HepG2 (cell line): ENCODE results near the gene FCN3. TPM values are rescaled to one million over a fixed set of nuclear protein-coding genes. Genes with fewer than 3 reads are reported as not detected.

ENCODE experiments used
- CREBL2 ChIP-seq: sonication (generic); formaldehyde crosslinking; IDR thresholded peaks from 2 replicates; pipeline ENCODE4 v1.8.1; 2023; ENCODE audit warnings: missing genetic modification reagents, mild to moderate bottlenecking, borderline replicate concordance
- GPN1 ChIP-seq: sonication (generic); formaldehyde crosslinking; IDR thresholded peaks from 2 replicates; pipeline ENCODE4 v1.5.1; 2020; ENCODE audit warnings: missing genetic modification reagents, borderline replicate concordance
- NFAT5 ChIP-seq: sonication (generic); formaldehyde crosslinking; IDR thresholded peaks from 2 replicates; pipeline ENCODE4 v1.4.0; 2020; ENCODE audit warnings: missing genetic modification reagents
- PATZ1 ChIP-seq: sonication (generic); formaldehyde crosslinking; IDR thresholded peaks from 2 replicates; pipeline ENCODE4 v1.4.0; 2020; ENCODE audit warnings: missing genetic modification reagents
- RCOR2 ChIP-seq: IDR thresholded peaks from 2 replicates; pipeline ENCODE4 v1.6.1; 2016; ENCODE audit warnings: missing biosample characterization, missing genetic modification reagents
- SMC3 ChIP-seq: IDR thresholded peaks from 2 replicates; pipeline ENCODE4 v1.6.1; 2011; ENCODE audit warnings: low read length, improper control_type of control experiment
- STAG1 ChIP-seq: sonication (generic); formaldehyde crosslinking; IDR thresholded peaks from 2 replicates; pipeline ENCODE4 v1.4.0; 2020; ENCODE audit warnings: missing genetic modification reagents
- SYNCRIP ChIP-seq: fragments of 200-400 bp; formaldehyde crosslinking; IDR thresholded peaks from 2 replicates; pipeline ENCODE4 v1.6.1; 2018; ENCODE audit warnings: mild to moderate bottlenecking, low read depth, low read length; ENCODE audit not compliant: insufficient read depth
- TAF15 ChIP-seq: fragments of 200-400 bp; formaldehyde crosslinking; IDR thresholded peaks from one replicate; pipeline ENCODE4 v1.6.1; 2018; ENCODE audit warnings: mild to moderate bottlenecking, low read depth, low read length; ENCODE audit not compliant: poor library complexity, severe bottlenecking
- polyA plus RNA-seq, 8 experiments: library from polyadenylated mRNA; depleted of rRNA in 3 of 8; stranded (reverse) in 7 of 8; unstranded in 1 of 8; fragments of >200 nt; fragmentation: Illumina TruSeq in 4 of 8; extraction: Trizol in 4 of 8; gene quantifications; 2 replicates each; pipeline versions ENCODE4 v1.2.1 to v1.2.3, GENCODE V29; 2011 to 2016; ENCODE audit warnings: low read depth in 4 of 8, missing spikeins in 1 of 8, mixed read lengths in 1 of 8; ENCODE audit not compliant: insufficient read depth in 1 of 8
- total RNA-seq, 5 experiments: library from RNA; depleted of rRNA; stranded (reverse); fragments of >200 nt; fragmentation: Illumina TruSeq; extraction: Trizol; gene quantifications; 2 replicates each; pipeline ENCODE4 v1.2.3, GENCODE V29; 2016; ENCODE audit warnings: low read depth in 1 of 5

Gene FCN3
- total and polyA plus RNA-seq, 2 of the 13 experiments (the other 11 are each of a cell fraction or from before 2014, with no cell fraction given), result not detected

- no peak for TF ChIP-seq NFAT5 (CRISPR knock-in tag)
- no peak for TF ChIP-seq CREBL2 (CRISPR knock-in tag)
- no peak for TF ChIP-seq TAF15
- no peak for TF ChIP-seq RCOR2
- no peak for TF ChIP-seq PATZ1 (CRISPR knock-in tag)
- TF ChIP-seq GPN1 (CRISPR knock-in tag), result no peak
- TF ChIP-seq SMC3, result no peak
- TF ChIP-seq STAG1 (CRISPR knock-in tag), result no peak
- TF ChIP-seq SYNCRIP, result no peak
Observed at GRCh38 chr1:27335506-27336422, 38.9 kb downstream of the FCN3 start (continued).
